ENCODE measurements around the gene TBX10.
"Not testable (repeated sequence)": the region's sequence is repeated elsewhere in the genome, so short reads cannot be mapped to it uniquely, and the experiment has no call there.

TBX10 gene

DNA sequence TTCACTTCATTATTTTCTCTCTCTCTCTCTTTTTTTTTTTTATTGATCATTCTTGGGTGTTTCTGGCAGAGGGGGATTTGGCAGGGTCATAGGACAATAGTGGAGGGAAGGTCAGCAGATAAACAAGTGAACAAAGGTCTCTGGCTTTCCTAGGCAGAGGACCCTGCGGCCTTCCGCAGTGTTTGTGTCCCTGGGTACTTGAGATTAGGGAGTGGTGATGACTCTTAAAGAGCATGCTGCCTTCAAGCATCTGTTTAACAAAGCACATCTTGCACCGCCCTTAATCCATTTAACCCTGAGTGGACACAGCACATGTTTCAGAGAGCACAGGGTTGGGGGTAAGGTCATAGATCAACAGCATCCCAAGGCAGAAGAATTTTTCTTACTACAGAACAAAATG is 42.1 kb downstream of the TBX10 start:
- not testable (repeated sequence) for DNase-seq

DNA sequence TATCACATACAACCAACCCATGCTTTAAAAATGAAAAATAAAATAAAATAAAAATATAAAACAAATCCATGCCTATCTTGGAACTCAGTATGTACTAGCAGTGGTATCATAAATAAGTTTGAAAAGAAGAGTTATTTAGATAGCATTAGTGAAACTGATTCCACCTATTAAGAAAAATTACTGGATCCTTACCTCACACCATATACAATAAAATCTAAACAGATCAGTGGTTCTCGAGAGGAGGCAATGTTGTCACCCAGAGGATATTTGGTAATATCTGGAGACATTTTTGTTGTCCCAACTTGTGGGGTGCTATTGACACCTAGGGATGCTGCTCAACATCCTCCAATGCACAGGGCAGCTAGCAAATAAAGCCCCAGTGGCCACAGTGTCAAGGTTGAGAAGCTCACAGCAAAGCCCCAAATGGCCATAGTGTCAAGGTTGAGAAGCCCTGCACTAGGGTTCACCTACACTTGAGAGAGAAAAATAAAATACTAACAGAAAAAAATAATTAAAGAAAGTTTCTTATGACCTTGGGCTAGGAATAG is 42.7 kb downstream of the TBX10 start:
- no peak for DNase-seq

DNA sequence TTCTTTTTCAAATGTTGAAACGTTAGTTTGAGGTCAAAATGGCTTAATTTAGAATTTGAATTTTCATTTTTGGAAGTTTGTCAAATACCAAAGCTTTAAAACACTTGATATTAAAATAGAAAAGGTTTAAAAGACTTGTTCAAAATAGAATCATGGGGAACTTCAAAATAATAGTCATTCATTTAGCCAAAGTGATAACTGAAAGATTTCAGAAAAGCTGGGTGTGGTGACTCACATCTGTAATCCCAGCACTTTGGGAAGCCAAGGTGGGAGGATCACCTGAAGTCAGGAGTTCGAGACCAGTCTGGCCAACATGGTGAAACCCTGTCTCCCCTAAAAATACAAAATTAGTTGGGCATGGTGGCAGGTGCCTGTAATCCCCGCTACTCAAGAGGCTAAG is 45.1 kb downstream of the TBX10 start:
- no peak for DNase-seq

DNA sequence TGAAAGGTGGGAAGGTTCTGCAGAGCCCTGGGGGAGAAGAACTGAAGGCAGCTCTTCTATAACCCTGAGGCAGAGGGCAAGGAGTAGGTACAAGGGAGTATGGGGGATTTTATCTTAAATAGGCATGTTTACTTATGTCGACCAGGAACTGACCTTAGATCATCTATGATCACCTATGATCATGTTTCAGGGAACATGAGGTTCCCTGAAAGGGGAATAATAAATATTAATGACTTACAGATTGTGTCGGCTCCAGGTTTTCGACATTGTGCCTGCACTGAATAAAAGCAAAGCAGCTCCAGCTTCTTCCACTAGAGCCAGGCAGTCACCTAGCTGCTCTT is 46.0 kb downstream of the TBX10 start:
- no peak for DNase-seq

DNA sequence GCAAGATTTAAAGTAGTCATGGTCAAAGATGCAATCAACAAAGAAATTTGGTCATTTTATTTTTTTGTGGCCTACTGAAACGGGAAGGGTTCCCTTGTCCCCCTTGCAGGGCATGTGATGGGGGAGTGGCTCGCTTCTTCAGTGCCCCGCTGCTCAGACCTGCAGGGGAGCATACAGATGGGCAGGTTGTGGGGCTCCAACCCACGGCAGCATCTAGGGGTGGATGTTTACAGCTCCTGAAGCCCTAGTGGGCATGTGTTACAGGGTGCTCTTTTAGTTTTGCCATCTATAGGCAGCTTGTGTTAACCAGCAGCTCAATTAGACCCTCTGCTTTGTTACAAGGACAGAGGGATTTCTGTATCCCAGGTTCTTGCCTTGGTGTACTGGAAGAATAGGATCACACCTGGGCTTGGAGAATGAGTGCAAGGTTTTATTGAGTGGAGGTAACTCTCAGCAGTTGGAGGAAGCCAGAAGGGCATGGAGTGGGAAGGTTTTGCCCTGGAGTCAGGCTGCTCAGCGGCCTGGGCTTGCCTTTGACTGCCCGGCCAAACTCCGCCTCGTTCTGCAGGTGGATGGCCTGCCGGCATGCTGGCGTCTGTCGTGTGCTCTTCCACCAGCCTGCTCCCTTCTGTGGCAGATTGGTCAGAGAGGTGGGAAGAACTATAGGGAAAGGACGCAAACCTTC is 46.5 kb downstream of the TBX10 start:
- no peak for DNase-seq

DNA sequence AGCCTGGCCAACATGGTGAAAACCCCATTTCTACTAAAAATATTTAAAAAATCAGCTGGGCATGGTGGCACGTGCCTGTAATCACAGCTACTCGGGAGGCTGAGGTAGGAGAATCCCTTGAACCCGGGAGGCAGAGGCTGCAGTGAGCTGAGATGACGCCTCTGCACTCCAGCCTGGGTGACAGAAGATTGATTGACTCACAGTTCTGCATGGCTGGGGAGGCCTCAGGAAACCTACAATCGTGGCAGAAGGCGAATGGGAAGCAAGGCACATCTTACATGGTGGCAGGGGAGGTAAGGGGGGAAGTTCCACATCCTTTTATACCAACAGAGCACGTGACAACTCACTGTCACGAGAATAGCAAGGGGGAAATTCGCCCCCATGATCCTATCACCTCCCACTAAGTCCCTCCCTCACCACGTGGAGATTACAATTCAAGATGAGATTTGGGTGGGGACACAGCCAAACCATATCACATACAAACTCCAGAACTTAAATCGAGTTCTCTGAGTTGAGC is 50.6 kb downstream of the TBX10 start:
- DNase-seq = not testable (repeated sequence)

DNA sequence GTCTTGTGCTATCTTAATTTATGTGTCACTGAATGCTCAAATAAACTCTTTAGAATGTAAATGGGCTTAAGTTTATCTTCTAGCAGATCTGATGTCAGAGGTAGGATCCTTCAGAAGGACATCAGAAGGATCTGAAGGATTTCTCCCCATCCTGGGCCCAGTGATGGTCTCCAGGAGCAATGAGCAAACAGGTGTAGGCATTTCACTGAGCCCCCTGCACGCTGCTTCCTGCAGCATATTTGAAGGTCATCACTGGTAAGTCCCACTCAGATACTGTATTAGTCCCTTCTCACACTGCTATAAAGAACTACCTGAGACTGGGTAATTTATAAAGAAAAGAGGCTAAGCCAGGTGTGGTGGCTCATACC is 51.4 kb downstream of the TBX10 start:
- no peak for DNase-seq

DNA sequence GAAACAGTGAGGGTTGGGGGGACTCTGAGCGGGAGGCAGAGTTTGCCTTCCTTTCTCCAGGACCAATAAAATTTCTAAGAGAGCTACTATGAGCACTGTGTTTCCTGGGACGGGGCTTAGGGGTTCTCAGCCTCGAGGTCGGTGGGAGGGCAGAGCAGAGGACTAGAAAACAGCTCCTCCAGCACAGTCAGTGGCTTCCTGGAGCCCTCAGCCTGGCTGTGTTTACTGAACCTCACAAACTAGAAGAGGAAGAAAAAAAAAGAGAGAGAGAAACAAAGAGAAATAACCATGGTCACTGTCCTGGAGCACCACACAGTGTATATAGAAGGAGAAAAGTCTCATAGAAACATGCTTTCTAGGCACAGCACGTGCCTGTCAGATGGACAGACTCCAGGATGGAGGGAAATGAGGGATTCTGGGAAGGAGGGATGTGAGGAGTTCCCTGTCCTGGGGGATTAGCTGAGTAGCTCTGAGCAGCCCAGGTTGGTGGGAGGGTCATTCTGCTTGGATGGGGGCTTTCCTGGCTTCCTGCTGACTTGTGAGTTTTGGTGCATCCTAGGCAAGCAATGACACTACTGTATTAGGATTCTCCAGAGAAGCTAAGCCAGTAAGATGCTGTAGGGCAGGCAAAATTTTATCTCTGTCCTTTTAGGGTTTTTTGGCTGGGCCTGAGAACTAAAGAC is 52.9 kb downstream of the TBX10 start:
- no peak for DNase-seq

DNA sequence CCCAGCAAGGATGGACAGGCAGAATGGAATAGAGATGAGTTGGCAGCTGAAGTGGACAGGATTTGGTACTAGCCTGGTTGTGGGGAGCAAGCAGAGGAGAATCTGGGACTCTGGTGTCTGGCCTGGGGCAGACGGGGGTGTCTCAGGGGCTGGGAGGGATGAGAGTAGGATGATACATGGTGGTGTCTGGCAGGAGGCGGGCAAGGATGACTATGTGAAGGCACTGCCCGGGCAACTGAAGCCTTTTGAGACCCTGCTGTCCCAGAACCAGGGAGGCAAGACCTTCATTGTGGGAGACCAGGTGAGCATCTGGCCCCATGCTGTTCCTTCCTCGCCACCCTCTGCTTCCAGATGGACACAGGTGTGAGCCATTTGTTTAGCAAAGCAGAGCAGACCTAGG is 53.7 kb downstream of the TBX10 start:
- DNase-seq = no peak

DNA sequence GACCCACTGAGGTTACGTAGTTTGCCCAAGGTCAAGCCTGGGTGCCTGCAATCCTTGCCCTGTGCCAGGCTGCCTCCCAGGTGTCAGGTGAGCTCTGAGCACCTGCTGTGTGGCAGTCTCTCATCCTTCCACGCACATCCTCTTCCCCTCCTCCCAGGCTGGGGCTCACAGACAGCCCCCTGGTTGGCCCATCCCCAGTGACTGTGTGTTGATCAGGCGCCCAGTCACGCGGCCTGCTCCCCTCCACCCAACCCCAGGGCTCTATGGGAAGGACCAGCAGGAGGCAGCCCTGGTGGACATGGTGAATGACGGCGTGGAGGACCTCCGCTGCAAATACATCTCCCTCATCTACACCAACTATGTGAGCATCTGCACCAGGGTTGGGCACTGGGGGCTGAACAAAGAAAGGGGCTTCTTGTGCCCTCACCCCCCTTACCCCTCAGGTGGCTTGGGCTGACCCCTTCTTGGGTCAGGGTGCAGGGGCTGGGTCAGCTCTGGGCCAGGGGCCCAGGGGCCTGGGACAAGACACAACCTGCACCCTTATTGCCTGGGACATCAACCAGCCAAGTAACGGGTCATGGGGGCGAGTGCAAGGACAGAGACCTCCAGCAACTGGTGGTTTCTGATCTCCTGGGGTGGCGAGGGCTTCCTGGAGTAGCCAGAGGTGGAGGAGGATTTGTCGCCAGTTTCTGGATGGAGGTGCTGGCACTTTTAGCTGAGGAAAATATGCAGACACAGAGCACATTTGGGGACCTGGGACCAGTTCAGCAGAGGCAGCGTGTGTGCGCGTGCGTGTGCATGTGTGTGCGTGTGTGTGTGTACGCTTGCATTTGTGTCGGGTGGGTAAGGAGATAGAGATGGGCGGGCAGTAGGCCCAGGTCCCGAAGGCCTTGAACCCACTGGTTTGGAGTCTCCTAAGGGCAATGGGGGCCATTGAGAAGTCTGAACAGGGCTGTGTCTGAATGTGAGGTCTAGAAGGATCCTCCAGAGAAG is 54.4 kb downstream of the TBX10 start:
- no peak for DNase-seq

DNA sequence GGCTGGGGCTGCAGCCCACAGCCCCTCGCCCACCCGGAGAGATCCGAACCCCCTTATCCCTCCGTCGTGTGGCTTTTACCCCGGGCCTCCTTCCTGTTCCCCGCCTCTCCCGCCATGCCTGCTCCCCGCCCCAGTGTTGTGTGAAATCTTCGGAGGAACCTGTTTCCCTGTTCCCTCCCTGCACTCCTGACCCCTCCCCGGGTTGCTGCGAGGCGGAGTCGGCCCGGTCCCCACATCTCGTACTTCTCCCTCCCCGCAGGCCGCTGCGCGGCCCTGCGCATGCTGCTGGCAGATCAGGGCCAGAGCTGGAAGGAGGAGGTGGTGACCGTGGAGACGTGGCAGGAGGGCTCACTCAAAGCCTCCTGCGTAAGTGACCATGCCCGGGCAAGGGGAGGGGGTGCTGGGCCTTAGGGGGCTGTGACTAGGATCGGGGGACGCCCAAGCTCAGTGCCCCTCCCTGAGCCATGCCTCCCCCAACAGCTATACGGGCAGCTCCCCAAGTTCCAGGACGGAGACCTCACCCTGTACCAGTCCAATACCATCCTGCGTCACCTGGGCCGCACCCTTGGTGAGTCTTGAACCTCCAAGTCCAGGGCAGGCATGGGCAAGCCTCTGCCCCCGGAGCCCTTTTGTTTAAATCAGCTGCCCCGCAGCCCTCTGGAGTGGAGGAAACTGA is 55.2 kb downstream of the TBX10 start:
- DNase-seq = peak; percentile 38

DNA sequence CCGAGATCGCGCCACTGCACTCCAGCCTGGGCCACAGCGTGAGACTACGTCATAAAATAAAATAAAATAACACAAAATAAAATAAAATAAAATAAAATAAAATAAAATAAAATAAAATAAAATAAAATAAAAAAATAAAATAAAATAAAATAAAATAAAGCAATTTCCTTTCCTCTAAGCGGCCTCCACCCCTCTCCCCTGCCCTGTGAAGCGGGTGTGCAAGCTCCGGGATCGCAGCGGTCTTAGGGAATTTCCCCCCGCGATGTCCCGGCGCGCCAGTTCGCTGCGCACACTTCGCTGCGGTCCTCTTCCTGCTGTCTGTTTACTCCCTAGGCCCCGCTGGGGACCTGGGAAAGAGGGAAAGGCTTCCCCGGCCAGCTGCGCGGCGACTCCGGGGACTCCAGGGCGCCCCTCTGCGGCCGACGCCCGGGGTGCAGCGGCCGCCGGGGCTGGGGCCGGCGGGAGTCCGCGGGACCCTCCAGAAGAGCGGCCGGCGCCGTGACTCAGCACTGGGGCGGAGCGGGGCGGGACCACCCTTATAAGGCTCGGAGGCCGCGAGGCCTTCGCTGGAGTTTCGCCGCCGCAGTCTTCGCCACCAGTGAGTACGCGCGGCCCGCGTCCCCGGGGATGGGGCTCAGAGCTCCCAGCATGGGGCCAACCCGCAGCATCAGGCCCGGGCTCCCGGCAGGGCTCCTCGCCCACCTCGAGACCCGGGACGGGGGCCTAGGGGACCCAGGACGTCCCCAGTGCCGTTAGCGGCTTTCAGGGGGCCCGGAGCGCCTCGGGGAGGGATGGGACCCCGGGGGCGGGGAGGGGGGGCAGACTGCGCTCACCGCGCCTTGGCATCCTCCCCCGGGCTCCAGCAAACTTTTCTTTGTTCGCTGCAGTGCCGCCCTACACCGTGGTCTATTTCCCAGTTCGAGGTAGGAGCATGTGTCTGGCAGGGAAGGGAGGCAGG is 56.0 kb downstream of the TBX10 start, which contains the start of gene GSTP1:
Gene GSTP1 (plus strand): TSS at position 566 of the 958 bp plus-strand sequence. CDS start 32 bp downstream, at position 598.
- peak; percentile 88 for DNase-seq

DNA sequence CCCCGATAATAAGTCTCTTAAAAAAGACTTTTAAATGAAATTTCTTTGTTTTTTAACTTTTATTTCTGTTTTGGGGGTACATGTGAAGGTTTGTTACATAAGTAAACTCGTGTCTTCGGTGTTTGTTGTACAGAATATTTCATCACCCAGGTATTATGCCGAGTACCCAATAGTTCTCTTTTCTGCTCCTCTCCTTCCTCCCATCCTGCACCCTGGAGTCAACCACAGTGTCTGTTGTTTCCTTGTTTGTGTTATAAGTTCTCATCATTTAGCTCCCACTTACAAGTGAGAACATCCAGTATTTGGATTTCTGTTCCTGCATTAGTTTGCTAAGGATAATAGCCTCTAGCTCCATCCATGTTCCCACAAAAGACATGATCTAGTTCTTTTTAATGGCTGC is 57.6 kb downstream of the TBX10 start:
- DNase-seq = no peak

DNA sequence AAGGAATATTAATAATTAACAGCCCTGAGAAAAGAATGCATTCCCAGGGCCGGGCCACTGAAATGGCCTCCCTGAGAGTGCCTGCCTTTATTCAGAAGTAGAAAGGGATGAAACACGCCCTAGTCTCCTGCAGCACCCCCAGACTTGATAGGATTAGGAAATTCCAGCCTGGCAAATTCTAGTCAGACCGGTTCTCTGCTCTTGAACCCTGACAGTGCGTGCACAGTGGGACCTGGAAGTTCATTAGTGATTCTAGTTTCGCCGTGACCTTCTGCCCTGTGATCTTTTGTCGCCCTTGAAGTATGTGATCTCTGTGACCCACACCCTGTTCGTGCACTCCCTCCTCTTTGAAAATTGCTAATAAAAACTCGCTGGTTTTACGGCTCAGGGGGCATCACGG is 58.1 kb downstream of the TBX10 start:
- no peak for DNase-seq
